Measurements from ENCODE around the gene MARCHF10.
"Not testable (repeated sequence)": the region's sequence is repeated elsewhere in the genome, so short reads cannot be mapped to it uniquely, and the experiment has no call there.

Gene MARCHF10

GRCh38 chr17:62702746-62703260 is 105.3 kb downstream of the MARCHF10 start:
- no peak for TF ChIP-seq YY1 (IDR thresholded peaks at IDR 0.05; ENCODE audit: insufficient read depth, insufficient read length)
- peak overlapping the region; percentile 79 for H3K9ac ChIP-seq (ENCODE audit: insufficient read length, low read depth)
- no peak for DNase-seq (ENCODE audit: low read depth, low spot score)
- no peaks in the 10 kb centered on the region for H3K36me3 ChIP-seq (ENCODE audit: insufficient read depth, insufficient read length, low read length)
- peaks cover 64% of the 10 kb centered on the region for H3K27me3 ChIP-seq (ENCODE audit: insufficient read depth, insufficient read length)
- no peak overlapping the region for H3K4me3 ChIP-seq (ENCODE audit: insufficient read length, low read depth)
- peaks cover 7% of the 10 kb centered on the region; the same call in 1 of the 2 replicates for H3K9me3 ChIP-seq (ENCODE audit: insufficient read depth, low read length)
- H3K4me1 ChIP-seq (ENCODE audit: insufficient read depth, insufficient read length) = peaks cover 20% of the 10 kb centered on the region

- peaks cover 18% of the 10 kb centered on the region for H3K4me1 ChIP-seq (ENCODE audit: insufficient read depth, insufficient read length)
- TF ChIP-seq ZNF274 (IDR thresholded peaks at IDR 0.05; ENCODE audit: low read depth, low read length) (no peak), SUZ12 (IDR thresholded peaks at IDR 0.05; ENCODE audit: extremely low read depth, insufficient read depth, insufficient read length) (no peak), YY1 (IDR thresholded peaks at IDR 0.05; ENCODE audit: insufficient read depth, insufficient read length) (no peak)
- DNase-seq (ENCODE audit: low read depth, low spot score) = no peak
- H3K4me3 ChIP-seq (ENCODE audit: insufficient read length, low read depth) = no peak overlapping the region
- no peak overlapping the region for H3K9ac ChIP-seq (ENCODE audit: insufficient read length, low read depth)
- peaks cover 53% of the 10 kb centered on the region for H3K27me3 ChIP-seq (ENCODE audit: insufficient read depth, insufficient read length)
- no peaks in the 10 kb centered on the region for H3K36me3 ChIP-seq (ENCODE audit: insufficient read depth, insufficient read length, low read length)
- no peaks in the 10 kb centered on the region for H3K9me3 ChIP-seq (ENCODE audit: insufficient read depth, low read length)
Measured at GRCh38 chr17:62701706-62702085, 106.4 kb downstream of the MARCHF10 start.

GRCh38 chr17:62700964-62701705 is 107.0 kb downstream of the MARCHF10 start:
- no peak for TF ChIP-seq YY1 (IDR thresholded peaks at IDR 0.05; ENCODE audit: insufficient read depth, insufficient read length)
- TF ChIP-seq SUZ12 (IDR thresholded peaks at IDR 0.05; ENCODE audit: extremely low read depth, insufficient read depth, insufficient read length) = no peak
- no peak for TF ChIP-seq ZNF274 (IDR thresholded peaks at IDR 0.05; ENCODE audit: low read depth, low read length)

GRCh38 chr17:62698459-62698858 is 109.7 kb downstream of the MARCHF10 start:
- not testable (repeated sequence) for H3K36me3 ChIP-seq (ENCODE audit: insufficient read depth, insufficient read length, low read length); H3K9ac ChIP-seq (ENCODE audit: insufficient read length, low read depth); H3K4me3 ChIP-seq (ENCODE audit: insufficient read length, low read depth); H3K9me3 ChIP-seq (ENCODE audit: insufficient read depth, low read length); DNase-seq (ENCODE audit: low read depth, low spot score)
- Histone ChIP-seq H3K4me1 (ENCODE audit: insufficient read depth, insufficient read length) (peaks cover 19% of the 10 kb centered on the region), H3K27me3 (ENCODE audit: insufficient read depth, insufficient read length) (peaks cover 24% of the 10 kb centered on the region)

More at GRCh38 chr17:62700964-62701705, 107.0 kb downstream of the MARCHF10 start:
- peaks cover 17% of the 10 kb centered on the region for H3K4me1 ChIP-seq (ENCODE audit: insufficient read depth, insufficient read length)
- H3K4me3 ChIP-seq (ENCODE audit: insufficient read length, low read depth) = no peak overlapping the region
- H3K36me3 ChIP-seq (ENCODE audit: insufficient read depth, insufficient read length, low read length) = no peaks in the 10 kb centered on the region
- H3K9ac ChIP-seq (ENCODE audit: insufficient read length, low read depth) = no peak overlapping the region
- H3K27me3 ChIP-seq (ENCODE audit: insufficient read depth, insufficient read length) = peaks cover 47% of the 10 kb centered on the region
- DNase-seq (ENCODE audit: low read depth, low spot score) = no peak
- no peaks in the 10 kb centered on the region for H3K9me3 ChIP-seq (ENCODE audit: insufficient read depth, low read length)

GRCh38 chr17:62696726-62697490 is 111.2 kb downstream of the MARCHF10 start:
- H3K9ac ChIP-seq (ENCODE audit: insufficient read length, low read depth) = no peak overlapping the region
- DNase-seq (ENCODE audit: low read depth, low spot score) = no peak

GRCh38 chr17:62696256-62696655 is 111.9 kb downstream of the MARCHF10 start:
- no peak for DNase-seq (ENCODE audit: low read depth, low spot score)
- Histone ChIP-seq H3K27me3 (ENCODE audit: insufficient read depth, insufficient read length) (peaks cover 6% of the 10 kb centered on the region), H3K36me3 (ENCODE audit: insufficient read depth, insufficient read length, low read length) (peaks cover 5% of the 10 kb centered on the region), H3K4me1 (ENCODE audit: insufficient read depth, insufficient read length) (peaks cover 13% of the 10 kb centered on the region), H3K4me3 (ENCODE audit: insufficient read length, low read depth) (no peak overlapping the region), H3K9ac (ENCODE audit: insufficient read length, low read depth) (no peak overlapping the region), H3K9me3 (ENCODE audit: insufficient read depth, low read length) (no peaks in the 10 kb centered on the region)
- no peak for TF ChIP-seq SUZ12 (IDR thresholded peaks at IDR 0.05; ENCODE audit: extremely low read depth, insufficient read depth, insufficient read length)

More at GRCh38 chr17:62696726-62697490, 111.2 kb downstream of the MARCHF10 start:
- TF ChIP-seq ZNF274 (IDR thresholded peaks at IDR 0.05; ENCODE audit: low read depth, low read length) (no peak), SUZ12 (IDR thresholded peaks at IDR 0.05; ENCODE audit: extremely low read depth, insufficient read depth, insufficient read length) (no peak)
- peaks cover 13% of the 10 kb centered on the region for H3K4me1 ChIP-seq (ENCODE audit: insufficient read depth, insufficient read length)
- H3K4me3 ChIP-seq (ENCODE audit: insufficient read length, low read depth) = no peak overlapping the region
- no peaks in the 10 kb centered on the region for H3K9me3 ChIP-seq (ENCODE audit: insufficient read depth, low read length)
- peaks cover 2% of the 10 kb centered on the region for H3K36me3 ChIP-seq (ENCODE audit: insufficient read depth, insufficient read length, low read length)
- peaks cover 11% of the 10 kb centered on the region for H3K27me3 ChIP-seq (ENCODE audit: insufficient read depth, insufficient read length)

GRCh38 chr17:62695093-62695738 is 112.9 kb downstream of the MARCHF10 start:
- peak overlapping the region; percentile 26 for H3K9ac ChIP-seq (ENCODE audit: insufficient read length, low read depth)
- H3K27me3 ChIP-seq (ENCODE audit: insufficient read depth, insufficient read length); H3K9me3 ChIP-seq (ENCODE audit: insufficient read depth, low read length); DNase-seq (ENCODE audit: low read depth, low spot score); H3K4me3 ChIP-seq (ENCODE audit: insufficient read length, low read depth): not testable (repeated sequence)
- peaks cover 16% of the 10 kb centered on the region for H3K36me3 ChIP-seq (ENCODE audit: insufficient read depth, insufficient read length, low read length)
- H3K4me1 ChIP-seq (ENCODE audit: insufficient read depth, insufficient read length) = peaks cover 14% of the 10 kb centered on the region

All from NT2/D1 (cell line).